ENCODE results near the gene TMC6.

- TF ChIP-seq EZH2 (IDR thresholded peaks at IDR 0.05; ENCODE audit: low read depth) (no peak), CTCF (conservative IDR thresholded peaks at IDR 0.05) (no peak)
These were observed 31.1 kb upstream of the TMC6 start for GRCh38 chr17:78159575-78160158.
